ENCODE measurements around the gene WNT8A. TPM values are rescaled to one million over a fixed set of nuclear protein-coding genes. Genes with fewer than 3 reads are reported as not detected.
A peak's percentile ranks its signal among the peaks of the same experiment; 100 is the strongest.

Gene WNT8A
- total and polyA plus RNA-seq, 2 of the 13 experiments (the other 11 are each of a cell fraction or from before 2014, with no cell fraction given) = not detected

DNA sequence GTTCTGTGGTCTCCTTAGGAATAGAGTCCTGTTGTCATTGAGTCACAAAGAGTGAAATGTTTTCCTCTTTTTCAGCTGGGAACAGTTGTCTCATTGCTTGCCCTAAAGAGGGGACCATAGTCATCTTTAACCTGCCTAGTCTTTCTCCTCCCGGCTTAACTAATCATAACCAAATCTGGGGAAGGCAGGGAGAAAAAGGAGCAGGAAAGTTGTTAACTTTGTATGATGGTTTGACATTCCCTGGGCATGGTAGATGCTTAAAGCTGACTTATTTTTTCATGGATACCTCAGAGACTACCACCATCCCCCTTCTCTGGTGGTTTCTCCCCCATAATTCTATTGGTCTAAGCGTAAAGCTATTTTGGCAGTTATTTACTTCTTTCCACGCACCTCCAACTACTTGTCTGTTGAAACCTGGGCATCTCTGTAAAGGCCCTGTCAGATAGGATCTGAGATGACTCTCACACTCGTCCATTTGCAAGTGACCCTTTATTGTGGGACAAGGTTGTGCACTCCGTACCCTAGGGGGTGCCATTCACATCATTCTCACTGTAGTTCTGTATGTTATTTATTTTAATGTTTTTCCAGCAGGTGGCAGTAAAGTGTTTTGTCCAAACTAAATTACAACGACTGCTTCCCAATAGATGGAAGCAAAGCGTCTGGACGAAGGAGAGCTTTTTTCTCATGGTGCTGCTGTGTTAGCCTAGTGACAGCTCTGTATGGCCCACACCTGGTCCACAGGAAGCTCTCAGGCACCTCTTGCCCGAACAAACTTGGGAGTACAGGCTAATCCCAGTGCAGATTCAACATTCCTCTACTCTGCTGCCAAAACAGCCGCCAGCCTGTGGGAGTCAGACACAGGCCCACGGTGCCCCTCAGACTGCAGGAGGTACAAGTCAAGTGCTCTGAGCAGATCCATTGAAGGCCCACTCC, 48.0 kb upstream of the WNT8A start (continued):
- TF ChIP-seq, protein P1, sequence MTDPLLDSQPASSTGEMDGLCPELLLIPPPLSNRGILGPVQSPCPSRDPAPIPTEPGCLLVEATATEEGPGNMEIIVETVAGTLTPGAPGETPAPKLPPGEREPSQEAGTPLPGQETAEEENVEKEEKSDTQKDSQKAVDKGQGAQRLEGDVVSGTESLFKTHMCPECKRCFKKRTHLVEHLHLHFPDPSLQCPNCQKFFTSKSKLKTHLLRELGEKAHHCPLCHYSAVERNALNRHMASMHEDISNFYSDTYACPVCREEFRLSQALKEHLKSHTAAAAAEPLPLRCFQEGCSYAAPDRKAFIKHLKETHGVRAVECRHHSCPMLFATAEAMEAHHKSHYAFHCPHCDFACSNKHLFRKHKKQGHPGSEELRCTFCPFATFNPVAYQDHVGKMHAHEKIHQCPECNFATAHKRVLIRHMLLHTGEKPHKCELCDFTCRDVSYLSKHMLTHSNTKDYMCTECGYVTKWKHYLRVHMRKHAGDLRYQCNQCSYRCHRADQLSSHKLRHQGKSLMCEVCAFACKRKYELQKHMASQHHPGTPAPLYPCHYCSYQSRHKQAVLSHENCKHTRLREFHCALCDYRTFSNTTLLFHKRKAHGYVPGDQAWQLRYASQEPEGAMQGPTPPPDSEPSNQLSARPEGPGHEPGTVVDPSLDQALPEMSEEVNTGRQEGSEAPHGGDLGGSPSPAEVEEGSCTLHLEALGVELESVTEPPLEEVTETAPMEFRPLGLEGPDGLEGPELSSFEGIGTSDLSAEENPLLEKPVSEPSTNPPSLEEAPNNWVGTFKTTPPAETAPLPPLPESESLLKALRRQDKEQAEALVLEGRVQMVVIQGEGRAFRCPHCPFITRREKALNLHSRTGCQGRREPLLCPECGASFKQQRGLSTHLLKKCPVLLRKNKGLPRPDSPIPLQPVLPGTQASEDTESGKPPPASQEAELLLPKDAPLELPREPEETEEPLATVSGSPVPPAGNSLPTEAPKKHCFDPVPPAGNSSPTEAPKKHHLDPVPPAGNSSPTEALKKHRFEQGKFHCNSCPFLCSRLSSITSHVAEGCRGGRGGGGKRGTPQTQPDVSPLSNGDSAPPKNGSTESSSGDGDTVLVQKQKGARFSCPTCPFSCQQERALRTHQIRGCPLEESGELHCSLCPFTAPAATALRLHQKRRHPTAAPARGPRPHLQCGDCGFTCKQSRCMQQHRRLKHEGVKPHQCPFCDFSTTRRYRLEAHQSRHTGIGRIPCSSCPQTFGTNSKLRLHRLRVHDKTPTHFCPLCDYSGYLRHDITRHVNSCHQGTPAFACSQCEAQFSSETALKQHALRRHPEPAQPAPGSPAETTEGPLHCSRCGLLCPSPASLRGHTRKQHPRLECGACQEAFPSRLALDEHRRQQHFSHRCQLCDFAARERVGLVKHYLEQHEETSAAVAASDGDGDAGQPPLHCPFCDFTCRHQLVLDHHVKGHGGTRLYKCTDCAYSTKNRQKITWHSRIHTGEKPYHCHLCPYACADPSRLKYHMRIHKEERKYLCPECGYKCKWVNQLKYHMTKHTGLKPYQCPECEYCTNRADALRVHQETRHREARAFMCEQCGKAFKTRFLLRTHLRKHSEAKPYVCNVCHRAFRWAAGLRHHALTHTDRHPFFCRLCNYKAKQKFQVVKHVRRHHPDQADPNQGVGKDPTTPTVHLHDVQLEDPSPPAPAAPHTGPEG (CRISPR knock-in tag; IDR thresholded peaks at IDR 0.05) = no peak
- TF ChIP-seq RCOR2 (CRISPR knock-in tag; IDR thresholded peaks at IDR 0.05) (0 out of 2 replicates have a peak, but pooled peaks have one; percentile 17), HNRNPL (IDR thresholded peaks at IDR 0.05; ENCODE audit: low read depth, low read length) (no peak), FOSL1 (CRISPR knock-in tag; IDR thresholded peaks at IDR 0.05; ENCODE audit: borderline replicate concordance) (no peak), HMG20B (CRISPR knock-in tag; conservative IDR thresholded peaks at IDR 0.05) (0 out of 2 replicates have a peak, but pooled peaks have one; percentile 10), KAT8 (CRISPR knock-in tag; IDR thresholded peaks at IDR 0.05) (peak; percentile 60; the same call in 1 of the 2 replicates), ZNF441 (CRISPR knock-in tag; IDR thresholded peaks at IDR 0.05; ENCODE audit: borderline replicate concordance) (peak; percentile 67; the same call in 1 of the 2 replicates), ZBTB8A (CRISPR knock-in tag; IDR thresholded peaks at IDR 0.05; ENCODE audit: borderline replicate concordance, low read depth) (no peak), ZFP62 (CRISPR knock-in tag; IDR thresholded peaks at IDR 0.05) (no peak), ZNF292 (CRISPR knock-in tag; IDR thresholded peaks at IDR 0.05; ENCODE audit: borderline replicate concordance, low read depth) (no peak), ZNF777 (CRISPR knock-in tag; IDR thresholded peaks at IDR 0.05) (no peak)
- TF ChIP-seq, protein P2, sequence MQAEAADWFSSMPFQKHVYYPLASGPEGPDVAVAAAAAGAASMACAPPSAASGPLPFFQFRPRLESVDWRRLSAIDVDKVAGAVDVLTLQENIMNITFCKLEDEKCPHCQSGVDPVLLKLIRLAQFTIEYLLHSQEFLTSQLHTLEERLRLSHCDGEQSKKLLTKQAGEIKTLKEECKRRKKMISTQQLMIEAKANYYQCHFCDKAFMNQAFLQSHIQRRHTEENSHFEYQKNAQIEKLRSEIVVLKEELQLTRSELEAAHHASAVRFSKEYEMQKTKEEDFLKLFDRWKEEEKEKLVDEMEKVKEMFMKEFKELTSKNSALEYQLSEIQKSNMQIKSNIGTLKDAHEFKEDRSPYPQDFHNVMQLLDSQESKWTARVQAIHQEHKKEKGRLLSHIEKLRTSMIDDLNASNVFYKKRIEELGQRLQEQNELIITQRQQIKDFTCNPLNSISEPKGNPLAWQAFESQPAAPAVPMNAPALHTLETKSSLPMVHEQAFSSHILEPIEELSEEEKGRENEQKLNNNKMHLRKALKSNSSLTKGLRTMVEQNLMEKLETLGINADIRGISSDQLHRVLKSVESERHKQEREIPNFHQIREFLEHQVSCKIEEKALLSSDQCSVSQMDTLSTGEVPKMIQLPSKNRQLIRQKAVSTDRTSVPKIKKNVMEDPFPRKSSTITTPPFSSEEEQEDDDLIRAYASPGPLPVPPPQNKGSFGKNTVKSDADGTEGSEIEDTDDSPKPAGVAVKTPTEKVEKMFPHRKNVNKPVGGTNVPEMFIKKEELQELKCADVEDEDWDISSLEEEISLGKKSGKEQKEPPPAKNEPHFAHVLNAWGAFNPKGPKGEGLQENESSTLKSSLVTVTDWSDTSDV (CRISPR knock-in tag; IDR thresholded peaks at IDR 0.05) = no peak
- TF ChIP-seq, protein P3, sequence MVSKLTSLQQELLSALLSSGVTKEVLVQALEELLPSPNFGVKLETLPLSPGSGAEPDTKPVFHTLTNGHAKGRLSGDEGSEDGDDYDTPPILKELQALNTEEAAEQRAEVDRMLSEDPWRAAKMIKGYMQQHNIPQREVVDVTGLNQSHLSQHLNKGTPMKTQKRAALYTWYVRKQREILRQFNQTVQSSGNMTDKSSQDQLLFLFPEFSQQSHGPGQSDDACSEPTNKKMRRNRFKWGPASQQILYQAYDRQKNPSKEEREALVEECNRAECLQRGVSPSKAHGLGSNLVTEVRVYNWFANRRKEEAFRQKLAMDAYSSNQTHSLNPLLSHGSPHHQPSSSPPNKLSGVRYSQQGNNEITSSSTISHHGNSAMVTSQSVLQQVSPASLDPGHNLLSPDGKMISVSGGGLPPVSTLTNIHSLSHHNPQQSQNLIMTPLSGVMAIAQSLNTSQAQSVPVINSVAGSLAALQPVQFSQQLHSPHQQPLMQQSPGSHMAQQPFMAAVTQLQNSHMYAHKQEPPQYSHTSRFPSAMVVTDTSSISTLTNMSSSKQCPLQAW (CRISPR knock-in tag; IDR thresholded peaks at IDR 0.05) = peak; percentile 65; the same call in 1 of the 2 replicates
- TF ChIP-seq, protein P4, sequence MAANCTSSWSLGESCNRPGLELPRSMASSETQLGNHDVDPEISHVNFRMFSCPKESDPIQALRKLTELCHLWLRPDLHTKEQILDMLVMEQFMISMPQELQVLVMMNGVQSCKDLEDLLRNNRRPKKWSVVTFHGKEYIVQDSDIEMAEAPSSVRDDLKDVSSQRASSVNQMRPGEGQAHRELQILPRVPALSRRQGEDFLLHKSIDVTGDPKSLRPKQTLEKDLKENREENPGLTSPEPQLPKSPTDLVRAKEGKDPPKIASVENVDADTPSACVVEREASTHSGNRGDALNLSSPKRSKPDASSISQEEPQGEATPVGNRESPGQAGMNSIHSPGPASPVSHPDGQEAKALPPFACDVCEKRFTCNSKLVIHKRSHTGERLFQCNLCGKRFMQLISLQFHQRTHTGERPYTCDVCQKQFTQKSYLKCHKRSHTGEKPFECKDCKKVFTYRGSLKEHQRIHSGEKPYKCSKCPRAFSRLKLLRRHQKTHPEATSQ (CRISPR knock-in tag; IDR thresholded peaks at IDR 0.05; ENCODE audit: borderline replicate concordance) = no peak
